ENCODE results near the gene LIN7A.
"Not testable (repeated sequence)": the region's sequence is repeated elsewhere in the genome, so short reads cannot be mapped to it uniquely, and the experiment has no call there.

- TF ChIP-seq, protein P1, sequence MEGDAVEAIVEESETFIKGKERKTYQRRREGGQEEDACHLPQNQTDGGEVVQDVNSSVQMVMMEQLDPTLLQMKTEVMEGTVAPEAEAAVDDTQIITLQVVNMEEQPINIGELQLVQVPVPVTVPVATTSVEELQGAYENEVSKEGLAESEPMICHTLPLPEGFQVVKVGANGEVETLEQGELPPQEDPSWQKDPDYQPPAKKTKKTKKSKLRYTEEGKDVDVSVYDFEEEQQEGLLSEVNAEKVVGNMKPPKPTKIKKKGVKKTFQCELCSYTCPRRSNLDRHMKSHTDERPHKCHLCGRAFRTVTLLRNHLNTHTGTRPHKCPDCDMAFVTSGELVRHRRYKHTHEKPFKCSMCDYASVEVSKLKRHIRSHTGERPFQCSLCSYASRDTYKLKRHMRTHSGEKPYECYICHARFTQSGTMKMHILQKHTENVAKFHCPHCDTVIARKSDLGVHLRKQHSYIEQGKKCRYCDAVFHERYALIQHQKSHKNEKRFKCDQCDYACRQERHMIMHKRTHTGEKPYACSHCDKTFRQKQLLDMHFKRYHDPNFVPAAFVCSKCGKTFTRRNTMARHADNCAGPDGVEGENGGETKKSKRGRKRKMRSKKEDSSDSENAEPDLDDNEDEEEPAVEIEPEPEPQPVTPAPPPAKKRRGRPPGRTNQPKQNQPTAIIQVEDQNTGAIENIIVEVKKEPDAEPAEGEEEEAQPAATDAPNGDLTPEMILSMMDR (IDR thresholded peaks at IDR 0.05), result not testable (repeated sequence)
- TF ChIP-seq POLR2A (IDR thresholded peaks at IDR 0.05), result not testable (repeated sequence)
Observed at GRCh38 chr12:80878452-80878851, 59.3 kb downstream of the LIN7A start.

All from heart left ventricle (tissue), 13 donors.